ENCODE measurements around the gene TTC21A. TPM values are rescaled to one million over a fixed set of nuclear protein-coding genes. Genes with fewer than 3 reads are reported as not detected.

Gene TTC21A
- total and polyA plus RNA-seq, 10 of the 15 experiments (the other 5 are each of a cell fraction or from before 2014, with no cell fraction given): 0.62 to 3.2 (median 1.2) TPM

GRCh38 chr3:39099738-39100499 lies 7.6 kb upstream of the TTC21A start:
- Histone ChIP-seq H3K4me1 (ENCODE audit: control insufficient read depth, insufficient read depth, low read length) (no peaks in the 10 kb centered on the region; the same call in 1 of the 2 replicates), H3K4me3 (no peak overlapping the region), H4K20me1 (ENCODE audit: control insufficient read depth, insufficient read depth) (no peaks in the 10 kb centered on the region), H3K4me2 (ENCODE audit: control insufficient read depth, insufficient read depth) (no peak overlapping the region), H3K36me3 (ENCODE audit: control insufficient read depth in 2 of 2, insufficient read depth in 2 of 2, low read length in 1 of 2) (peaks cover 18 to 32% of the 10 kb centered on the region in 2 experiments; a peak in 3 of 4 replicates), H3K9me3 (replicated peaks; ENCODE audit: control insufficient read depth, insufficient read depth, low read length) (no peaks in the 10 kb centered on the region), H3K9ac (ENCODE audit: control insufficient read depth, insufficient read depth, low read length) (no peak overlapping the region), H3K79me2 (ENCODE audit: control insufficient read depth, insufficient read depth, low read length) (no peaks in the 10 kb centered on the region), H3K27ac (ENCODE audit: control insufficient read depth, insufficient read depth) (no peak overlapping the region), H2AFZ (ENCODE audit: control insufficient read depth, low read depth, low read length) (no peak overlapping the region), H3K27me3 (replicated peaks in 1 of 2; ENCODE audit: control insufficient read depth in 2 of 2, insufficient read depth in 2 of 2, low read length in 1 of 2) (no peaks in the 10 kb centered on the region)
- DNase-seq (ENCODE audit: low read depth, low spot score) (no peak), FAIRE-seq (no peak), ATAC-seq (no peak)
- WGBS (ENCODE audit: insufficient coverage, insufficient replicate concordance, low lambda C conversion rate, missing lambda C conversion rate): 80% methylated on average over 2 of the region's 2 CpGs
- no TSS peak for BruUV-seq (replicated peaks)
- ChIA-PET POLR2A (no interaction called here), RAD21 (ENCODE audit: unreplicated experiment) (interaction anchor here (1.4 to 3.4 kb wide), 2 partner anchors 47 to 189 kb away, joined by 3 to 25 read pairs; no protein-coding TSS in a partner anchor), CTCF (interaction anchor here (1.1 to 3.4 kb wide), 2 partner anchors 49 to 188 kb away, joined by 3 to 33 read pairs; no protein-coding TSS in a partner anchor), SMC1A (ENCODE audit: uncharacterized antibody, unreplicated experiment) (interaction anchor here (1.7 kb wide), 1 partner anchor 189 kb away, joined by 15 read pairs; no protein-coding TSS in a partner anchor)
- TF ChIP-seq HCFC1 (IDR thresholded peaks at IDR 0.05; ENCODE audit: low read length) (no peak), TCF12 (IDR thresholded peaks at IDR 0.05; ENCODE audit: low read depth, low read length) (no peak), SREBF1 (IDR thresholded peaks at IDR 0.05; ENCODE audit: low read length) (no peak), IKZF2 (IDR thresholded peaks at IDR 0.05) (no peak), PKNOX1 (IDR thresholded peaks at IDR 0.05) (no peak), ETV6 (conservative IDR thresholded peaks at IDR 0.05 in 1 of 2, IDR thresholded peaks at IDR 0.05 in 1 of 2; ENCODE audit: borderline replicate concordance in 1 of 2, low read depth in 1 of 2) (no peak), E2F8 (IDR thresholded peaks at IDR 0.05; ENCODE audit: low read depth, partially characterized antibody) (no peak), EP300 (IDR thresholded peaks at IDR 0.05; ENCODE audit: borderline replicate concordance in 1 of 2, control insufficient read depth in 1 of 2, low read depth in 2 of 2, low read length in 2 of 2) (no peak), CBX3 (IDR thresholded peaks at IDR 0.05; ENCODE audit: borderline replicate concordance, low read depth) (no peak), SMAD5 (IDR thresholded peaks at IDR 0.05; ENCODE audit: low read depth) (no peak), NRF1 (conservative IDR thresholded peaks at IDR 0.05; ENCODE audit: low read depth, low read length) (no peak), STAT3 (IDR thresholded peaks at IDR 0.05; ENCODE audit: low read depth, low read length) (no peak), RB1 (IDR thresholded peaks at IDR 0.05; ENCODE audit: borderline replicate concordance) (no peak)
- in situ Hi-C loops (cut with MboI) (loop anchor here (5.0 kb wide), 1 partner anchor 182 kb away; the partner anchor contains the start of gene CX3CR1), intact Hi-C loops (cut with micrococcal nuclease; ENCODE audit: unreplicated experiment) (loop anchor here (2.0 kb wide), 2 partner anchors 81 to 279 kb away; no protein-coding TSS in a partner anchor)
